ENCODE results near the gene KCNN4. TPM values are rescaled to one million over a fixed set of nuclear protein-coding genes. Genes with fewer than 3 reads are reported as not detected.
A peak's percentile ranks its signal among the peaks of the same experiment; 100 is the strongest.

Gene KCNN4
- polyA plus RNA-seq, 4 donors: 1.1 to 2.6 TPM; not detected in 2

GRCh38 chr19:43752287-43752875, 28.4 kb downstream of the KCNN4 start:
- 80 to 90% (median 83%) methylated on average over 6 of the region's 6 CpGs for WGBS, 3 donors
- DNase-seq (no peak), FAIRE-seq (no peak)
- H3K36me3 ChIP-seq (ENCODE audit: control insufficient read depth in 3 of 3, insufficient read depth in 2 of 3, low read depth in 1 of 3, low read length in 3 of 3): peaks cover 3 to 33% (median 18%) of the 10 kb centered on the region in 3 donors
- no peak overlapping the region for H3K4me3 ChIP-seq (ENCODE audit: low read depth in 1 of 3, low read length in 3 of 3)
- no peak overlapping the region for H3K27ac ChIP-seq (ENCODE audit: low read depth in 1 of 3, low read length in 2 of 3)
- no peaks in the 10 kb centered on the region for H3K9me3 ChIP-seq (ENCODE audit: control insufficient read depth in 2 of 2, insufficient read depth in 1 of 2, low read depth in 1 of 2, low read length in 1 of 2)
- H3K27me3 ChIP-seq (ENCODE audit: control insufficient read depth in 3 of 3, insufficient read depth in 3 of 3, low read length in 3 of 3): no peaks in the 10 kb centered on the region
- peaks cover 0 to 4% (median 2%) of the 10 kb centered on the region in 3 donors for H3K4me1 ChIP-seq (ENCODE audit: control insufficient read depth in 3 of 3, insufficient read depth in 2 of 3, low read depth in 1 of 3, low read length in 2 of 3)

GRCh38 chr19:43751466-43752220, 29.1 kb downstream of the KCNN4 start:
- H3K27ac ChIP-seq (ENCODE audit: low read depth in 1 of 3, low read length in 2 of 3): peak overlapping the region in 1 of 3 donors; percentile 0
- 82 to 95% (median 85%) methylated on average over 4 of the region's 4 CpGs for WGBS, 3 donors
- no peak overlapping the region for H3K4me3 ChIP-seq (ENCODE audit: low read depth in 1 of 3, low read length in 3 of 3)
- FAIRE-seq (no peak), DNase-seq (no peak)
- peaks cover 9 to 40% (median 23%) of the 10 kb centered on the region in 3 donors for H3K36me3 ChIP-seq (ENCODE audit: control insufficient read depth in 3 of 3, insufficient read depth in 2 of 3, low read depth in 1 of 3, low read length in 3 of 3)
- peaks cover 0 to 4% (median 2%) of the 10 kb centered on the region in 3 donors for H3K4me1 ChIP-seq (ENCODE audit: control insufficient read depth in 3 of 3, insufficient read depth in 2 of 3, low read depth in 1 of 3, low read length in 2 of 3)
- no peaks in the 10 kb centered on the region for H3K9me3 ChIP-seq (ENCODE audit: control insufficient read depth in 2 of 2, insufficient read depth in 1 of 2, low read depth in 1 of 2, low read length in 1 of 2)
- no peaks in the 10 kb centered on the region for H3K27me3 ChIP-seq (ENCODE audit: control insufficient read depth in 3 of 3, insufficient read depth in 3 of 3, low read length in 3 of 3)

GRCh38 chr19:43749898-43750297, 30.9 kb downstream of the KCNN4 start:
- Histone ChIP-seq H3K27ac (ENCODE audit: low read depth in 1 of 3, low read length in 2 of 3) (no peak overlapping the region), H3K36me3 (ENCODE audit: control insufficient read depth in 3 of 3, insufficient read depth in 2 of 3, low read depth in 1 of 3, low read length in 3 of 3) (peaks cover 14 to 54% (median 23%) of the 10 kb centered on the region in 3 donors), H3K4me3 (ENCODE audit: low read depth in 1 of 3, low read length in 3 of 3) (no peak overlapping the region), H3K4me1 (ENCODE audit: control insufficient read depth in 3 of 3, insufficient read depth in 2 of 3, low read depth in 1 of 3, low read length in 2 of 3) (peaks cover 0 to 4% (median 2%) of the 10 kb centered on the region in 3 donors), H3K9me3 (ENCODE audit: control insufficient read depth in 2 of 2, insufficient read depth in 1 of 2, low read depth in 1 of 2, low read length in 1 of 2) (no peaks in the 10 kb centered on the region), H3K27me3 (ENCODE audit: control insufficient read depth in 3 of 3, insufficient read depth in 3 of 3, low read length in 3 of 3) (no peaks in the 10 kb centered on the region)
- DNase-seq (no peak), FAIRE-seq (no peak)
- 92 to 100% (median 100%) methylated on average over 1 of the region's 1 CpG for WGBS, 3 donors

- Histone ChIP-seq H3K36me3 (ENCODE audit: control insufficient read depth in 3 of 3, insufficient read depth in 2 of 3, low read depth in 1 of 3, low read length in 3 of 3) (peaks cover 14 to 61% (median 23%) of the 10 kb centered on the region in 3 donors), H3K27ac (ENCODE audit: low read depth in 1 of 3, low read length in 2 of 3) (no peak overlapping the region), H3K4me3 (ENCODE audit: low read depth in 1 of 3, low read length in 3 of 3) (no peak overlapping the region), H3K27me3 (ENCODE audit: control insufficient read depth in 3 of 3, insufficient read depth in 3 of 3, low read length in 3 of 3) (no peaks in the 10 kb centered on the region), H3K4me1 (ENCODE audit: control insufficient read depth in 3 of 3, insufficient read depth in 2 of 3, low read depth in 1 of 3, low read length in 2 of 3) (peaks cover 0 to 4% (median 2%) of the 10 kb centered on the region in 3 donors), H3K9me3 (ENCODE audit: control insufficient read depth in 2 of 2, insufficient read depth in 1 of 2, low read depth in 1 of 2, low read length in 1 of 2) (no peaks in the 10 kb centered on the region)
- DNase-seq: no peak
- no peak for FAIRE-seq
- WGBS, 3 donors: 88 to 93% (median 93%) methylated on average over 7 of the region's 7 CpGs
Measured at GRCh38 chr19:43749152-43749551, 31.6 kb downstream of the KCNN4 start.

- peaks cover 14 to 65% (median 23%) of the 10 kb centered on the region in 3 donors for H3K36me3 ChIP-seq (ENCODE audit: control insufficient read depth in 3 of 3, insufficient read depth in 2 of 3, low read depth in 1 of 3, low read length in 3 of 3)
- WGBS, 3 donors: 83 to 89% (median 84%) methylated on average over 4 of the region's 4 CpGs
- FAIRE-seq: no peak
- H3K27me3 ChIP-seq (ENCODE audit: control insufficient read depth in 3 of 3, insufficient read depth in 3 of 3, low read length in 3 of 3): no peaks in the 10 kb centered on the region
- peaks cover 0 to 4% (median 2%) of the 10 kb centered on the region in 3 donors for H3K4me1 ChIP-seq (ENCODE audit: control insufficient read depth in 3 of 3, insufficient read depth in 2 of 3, low read depth in 1 of 3, low read length in 2 of 3)
- H3K27ac ChIP-seq (ENCODE audit: low read depth in 1 of 3, low read length in 2 of 3): no peak overlapping the region
- H3K9me3 ChIP-seq (ENCODE audit: control insufficient read depth in 2 of 2, insufficient read depth in 1 of 2, low read depth in 1 of 2, low read length in 1 of 2): no peaks in the 10 kb centered on the region
- H3K4me3 ChIP-seq (ENCODE audit: low read depth in 1 of 3, low read length in 3 of 3): no peak overlapping the region
- no peak for DNase-seq
Measured at GRCh38 chr19:43748685-43749084, 32.1 kb downstream of the KCNN4 start.

GRCh38 chr19:43748205-43748594, 32.6 kb downstream of the KCNN4 start:
- DNase-seq (no peak), FAIRE-seq (no peak)
- no peak overlapping the region for H3K4me3 ChIP-seq (ENCODE audit: low read depth in 1 of 3, low read length in 3 of 3)
- no peak overlapping the region for H3K27ac ChIP-seq (ENCODE audit: low read depth in 1 of 3, low read length in 2 of 3)
- peaks cover 14 to 69% (median 23%) of the 10 kb centered on the region in 3 donors for H3K36me3 ChIP-seq (ENCODE audit: control insufficient read depth in 3 of 3, insufficient read depth in 2 of 3, low read depth in 1 of 3, low read length in 3 of 3)
- no peaks in the 10 kb centered on the region for H3K27me3 ChIP-seq (ENCODE audit: control insufficient read depth in 3 of 3, insufficient read depth in 3 of 3, low read length in 3 of 3)
- H3K4me1 ChIP-seq (ENCODE audit: control insufficient read depth in 3 of 3, insufficient read depth in 2 of 3, low read depth in 1 of 3, low read length in 2 of 3): peaks cover 0 to 4% (median 0%) of the 10 kb centered on the region in 3 donors
- H3K9me3 ChIP-seq (ENCODE audit: control insufficient read depth in 2 of 2, insufficient read depth in 1 of 2, low read depth in 1 of 2, low read length in 1 of 2): no peaks in the 10 kb centered on the region
- 86 to 93% (median 91%) methylated on average over 4 of the region's 4 CpGs for WGBS, 3 donors

- no peaks in the 10 kb centered on the region for H3K27me3 ChIP-seq (ENCODE audit: control insufficient read depth in 3 of 3, insufficient read depth in 3 of 3, low read length in 3 of 3)
- no peaks in the 10 kb centered on the region for H3K9me3 ChIP-seq (ENCODE audit: control insufficient read depth in 2 of 2, insufficient read depth in 1 of 2, low read depth in 1 of 2, low read length in 1 of 2)
- no peak overlapping the region for H3K4me3 ChIP-seq (ENCODE audit: low read depth in 1 of 3, low read length in 3 of 3)
- DNase-seq: no peak
- WGBS, 3 donors: 86 to 91% (median 88%) methylated on average over 15 to 16 of the region's 16 CpGs
- no peak overlapping the region for H3K27ac ChIP-seq (ENCODE audit: low read depth in 1 of 3, low read length in 2 of 3)
- H3K4me1 ChIP-seq (ENCODE audit: control insufficient read depth in 3 of 3, insufficient read depth in 2 of 3, low read depth in 1 of 3, low read length in 2 of 3): no peaks in the 10 kb centered on the region
- FAIRE-seq: no peak
- peaks cover 14 to 74% (median 25%) of the 10 kb centered on the region in 3 donors for H3K36me3 ChIP-seq (ENCODE audit: control insufficient read depth in 3 of 3, insufficient read depth in 2 of 3, low read depth in 1 of 3, low read length in 3 of 3)
Measured at GRCh38 chr19:43747557-43748204, 33.1 kb downstream of the KCNN4 start.

- Histone ChIP-seq H3K9me3 (ENCODE audit: control insufficient read depth in 2 of 2, insufficient read depth in 1 of 2, low read depth in 1 of 2, low read length in 1 of 2) (no peaks in the 10 kb centered on the region), H3K36me3 (ENCODE audit: control insufficient read depth in 3 of 3, insufficient read depth in 2 of 3, low read depth in 1 of 3, low read length in 3 of 3) (peaks cover 12 to 79% (median 12%) of the 10 kb centered on the region in 3 donors), H3K27ac (ENCODE audit: low read depth in 1 of 3, low read length in 2 of 3) (no peak overlapping the region), H3K4me1 (ENCODE audit: control insufficient read depth in 3 of 3, insufficient read depth in 2 of 3, low read depth in 1 of 3, low read length in 2 of 3) (peaks cover 0 to 18% (median 4%) of the 10 kb centered on the region in 3 donors), H3K4me3 (ENCODE audit: low read depth in 1 of 3, low read length in 3 of 3) (no peak overlapping the region), H3K27me3 (ENCODE audit: control insufficient read depth in 3 of 3, insufficient read depth in 3 of 3, low read length in 3 of 3) (no peaks in the 10 kb centered on the region)
- WGBS, 3 donors: 91 to 97% (median 93%) methylated on average over 3 of the region's 3 CpGs
- no peak for DNase-seq
- no peak for FAIRE-seq
Measured at GRCh38 chr19:43743059-43743458, 37.7 kb downstream of the KCNN4 start.
